H1 (cell line): Measurements from ENCODE around the gene LMX1A. TPM values are rescaled to one million over a fixed set of nuclear protein-coding genes. Genes with fewer than 3 reads are reported as not detected.
A peak's percentile ranks its signal among the peaks of the same experiment; 100 is the strongest.

Source experiments
- CTCF ChIA-PET: fragments of 300-600 bp; sonication (Branson Sonifier 250); formaldehyde crosslinking; loops from one replicate; lab custom pipeline; 2021; ENCODE audit not compliant: partially characterized antibody; lab: Charles Lee
- POLR2A ChIA-PET: fragments of 300-600 bp; sonication (Branson Sonifier 250); formaldehyde crosslinking; loops from one replicate; lab custom pipeline; 2021; ENCODE audit warnings: inconsistent platforms; ENCODE audit not compliant: partially characterized antibody; lab: Charles Lee
- DNase-seq, 2 experiments: peaks; one replicate each; pipeline versions ENCODE4 v3.0.0 to v3.0.0-alpha.2; 2010 to 2022; ENCODE audit warnings: low spot score in 2 of 2, low read depth in 1 of 2, mixed read lengths in 1 of 2
- FAIRE-seq: peaks from 2 replicates; lab custom pipeline; 2011; peaks lifted over from hg19 to GRCh38; lab: Jason Lieb, UNC
- H2AFZ ChIP-seq: 2 replicates; pipeline ENCODE4 v1.8.1; 2012; ENCODE audit warnings: low read length, inconsistent platforms
- H2AK5ac ChIP-seq: 2 replicates; pipeline ENCODE4 v1.6.1; 2013; ENCODE audit warnings: low read depth, low read length
- H2BK120ac ChIP-seq: replicated peaks from 2 replicates; pipeline ENCODE3; 2013; ENCODE audit warnings: low read depth, low read length, inconsistent platforms
- H2BK12ac ChIP-seq: 2 replicates; pipeline ENCODE4 v1.6.1; 2013; ENCODE audit warnings: low read depth, low read length
- H2BK15ac ChIP-seq: 2 replicates; pipeline ENCODE4 v1.6.1; 2013; ENCODE audit warnings: low read length
- H2BK20ac ChIP-seq: 2 replicates; pipeline ENCODE4 v1.6.1; 2013; ENCODE audit warnings: low read length
- H2BK5ac ChIP-seq: 2 replicates; pipeline ENCODE4 v1.6.1; 2013; ENCODE audit warnings: low read depth, low read length
- H3K14ac ChIP-seq: 2 replicates; pipeline ENCODE4 v1.6.1; 2013; ENCODE audit warnings: inconsistent platforms; ENCODE audit not compliant: insufficient read length
- H3K18ac ChIP-seq: 2 replicates; pipeline ENCODE4 v1.6.1; 2013; ENCODE audit warnings: low read length; ENCODE audit errors: extremely low read depth
- H3K23ac ChIP-seq: 2 replicates; pipeline ENCODE4 v1.6.1; 2013; ENCODE audit warnings: inconsistent platforms; ENCODE audit not compliant: insufficient read length
- H3K23me2 ChIP-seq: 2 replicates; pipeline ENCODE4 v1.6.1; 2013; ENCODE audit warnings: low read depth, low read length
- H3K27ac ChIP-seq: 2 replicates; pipeline ENCODE4 v1.6.1; 2011; ENCODE audit warnings: low read depth, low read length, inconsistent platforms
- H3K27me3 ChIP-seq, 4 experiments: replicated peaks in 1 of 4; 1 replicate in 1 of 4; 2 replicates in 3 of 4; pipeline versions ENCODE4 v1.6.1 to v1.8.1; 2011 to 2013; ENCODE audit warnings: low read length in 3 of 4, mild to moderate bottlenecking in 3 of 4, inconsistent platforms in 2 of 4, mixed read lengths in 2 of 4, moderate library complexity in 1 of 4; ENCODE audit not compliant: control insufficient read depth in 3 of 4, insufficient read depth in 3 of 4; ENCODE audit errors: extremely low read depth in 1 of 4
- H3K36me3 ChIP-seq, 4 experiments: 2 replicates each; pipeline versions ENCODE4 v1.6.1 to v1.8.1; 2011 to 2013; ENCODE audit warnings: mild to moderate bottlenecking in 4 of 4, low read length in 3 of 4, moderate library complexity in 2 of 4, control low read depth in 1 of 4, inconsistent platforms in 1 of 4; ENCODE audit not compliant: insufficient read depth in 4 of 4, control insufficient read depth in 2 of 4
- H3K4ac ChIP-seq: replicated peaks from 2 replicates; pipeline ENCODE3; 2013; ENCODE audit warnings: low read length, low read depth, mixed read lengths, inconsistent platforms; ENCODE audit not compliant: insufficient read length
- H3K4me1 ChIP-seq, 4 experiments: replicated peaks in 1 of 4; 1 replicate in 1 of 4; 2 replicates in 3 of 4; pipeline versions ENCODE4 v1.6.1 to v1.8.1; 2011 to 2013; ENCODE audit warnings: low read length in 3 of 4, inconsistent platforms in 2 of 4, mixed read lengths in 1 of 4; ENCODE audit not compliant: insufficient read depth in 4 of 4, control insufficient read depth in 3 of 4
- H3K4me2 ChIP-seq, 2 experiments: 2 replicates each; pipeline versions ENCODE4 v1.6.1 to v1.8.1; 2011 to 2013; ENCODE audit warnings: low read depth in 2 of 2, low read length in 2 of 2, control low read depth in 1 of 2, inconsistent platforms in 1 of 2, mild to moderate bottlenecking in 1 of 2; ENCODE audit not compliant: insufficient read depth in 1 of 2
- H3K4me3 ChIP-seq, 4 experiments: fragments of 200-600, 300-600 bp in 1 of 4; sonication (generic), shearing (Covaris generic), sonication (Bioruptor Twin) in 1 of 4; 2 replicates each; pipeline versions ENCODE4 v1.5.1 to v1.8.1; 2011 to 2016; ENCODE audit warnings: low read length in 4 of 4, low read depth in 3 of 4, control low read depth in 2 of 4, inconsistent platforms in 2 of 4, mild to moderate bottlenecking in 2 of 4, mixed read lengths in 1 of 4, moderate library complexity in 1 of 4; ENCODE audit not compliant: insufficient read depth in 2 of 4; ENCODE audit errors: extremely low read depth in 1 of 4
- H3K56ac ChIP-seq: replicated peaks from 2 replicates; pipeline ENCODE3; 2013; ENCODE audit warnings: low read depth, mild to moderate bottlenecking, mixed read lengths, low read length, inconsistent platforms; ENCODE audit not compliant: insufficient read length
- H3K79me1 ChIP-seq: 2 replicates; pipeline ENCODE4 v1.6.1; 2013; ENCODE audit warnings: low read depth, low read length, control low read depth
- H3K79me2 ChIP-seq, 2 experiments: 2 replicates each; pipeline versions ENCODE4 v1.6.1 to v1.8.1; 2012 to 2013; ENCODE audit warnings: low read length in 2 of 2, mild to moderate bottlenecking in 2 of 2, inconsistent platforms in 1 of 2; ENCODE audit not compliant: insufficient read depth in 2 of 2, control insufficient read depth in 1 of 2
- H3K9ac ChIP-seq, 4 experiments: replicated peaks in 1 of 4; 1 replicate in 1 of 4; 2 replicates in 3 of 4; pipeline versions ENCODE4 v1.6.1 to v1.8.1; 2011 to 2013; ENCODE audit warnings: low read depth in 3 of 4, low read length in 3 of 4, control low read depth in 2 of 4, mild to moderate bottlenecking in 2 of 4, moderate library complexity in 2 of 4, inconsistent platforms in 1 of 4; ENCODE audit errors: extremely low read depth in 1 of 4
- H3K9me3 ChIP-seq, 2 experiments: 2 replicates each; pipeline versions ENCODE4 v1.6.1 to v1.8.1; 2012 to 2013; ENCODE audit warnings: mild to moderate bottlenecking in 2 of 2, moderate library complexity in 2 of 2, control low read depth in 1 of 2, inconsistent platforms in 1 of 2, low read depth in 1 of 2, low read length in 1 of 2, mixed read lengths in 1 of 2; ENCODE audit not compliant: insufficient read depth in 2 of 2
- H4K20me1 ChIP-seq, 2 experiments: replicated peaks in 1 of 2; 2 replicates each; pipeline versions ENCODE3 to v1.8.1; 2011 to 2013; ENCODE audit warnings: inconsistent platforms in 2 of 2, low read length in 2 of 2, mild to moderate bottlenecking in 1 of 2; ENCODE audit not compliant: insufficient read depth in 2 of 2, control insufficient read depth in 1 of 2
- H4K5ac ChIP-seq: 2 replicates; pipeline ENCODE4 v1.6.1; 2013; ENCODE audit warnings: low read length, low read depth, mixed read lengths, inconsistent platforms; ENCODE audit not compliant: insufficient read length
- H4K8ac ChIP-seq: 2 replicates; pipeline ENCODE4 v1.8.0; 2013; ENCODE audit warnings: mild to moderate bottlenecking, moderate library complexity, low read length, inconsistent platforms; ENCODE audit not compliant: insufficient read depth; ENCODE audit errors: extremely low read depth
- H4K91ac ChIP-seq: replicated peaks from 2 replicates; pipeline ENCODE3; 2013; ENCODE audit warnings: low read length, mixed read lengths, inconsistent platforms; ENCODE audit not compliant: insufficient read length
- WGBS, 2 experiments: shearing (Covaris generic) in 1 of 2; methylation state at CpG; one replicate each; pipeline versions ENCODE4 v1.1.6 to v1.1.7; 2013 to 2015; ENCODE audit warnings: low lambda C conversion rate in 2 of 2, mixed read lengths in 2 of 2, inconsistent platforms in 1 of 2, low coverage in 1 of 2, missing lambda C conversion rate in 1 of 2; ENCODE audit not compliant: insufficient replicate concordance in 2 of 2, insufficient coverage in 1 of 2, insufficient read length in 1 of 2; ENCODE audit errors: extremely low coverage in 1 of 2, missing lambda C conversion rate in 1 of 2; 5-methylcytosine and 5-hydroxymethylcytosine counted together
- polyA plus RNA-seq, 7 experiments: library from polyadenylated mRNA; depleted of rRNA in 3 of 7; stranded (reverse) in 5 of 7; unstranded in 2 of 7; fragments of >200 nt in 5 of 7; fragments of 200-250 nt in 2 of 7; gene quantifications; 1 replicate in 5 of 7; 2 replicates in 1 of 7; 4 replicates in 1 of 7; pipeline versions ENCODE4 v1.2.1 to v1.2.3, GENCODE V29; 2011 to 2013; ENCODE audit warnings: missing spikeins in 2 of 7, mixed read lengths in 2 of 7
- total RNA-seq: library from RNA; stranded (reverse); fragmentation: NEBNext Ultra II Directional; extraction: Animal tissue kit (Norgen Biotek cat#: 25700); gene quantifications from 2 replicates; pipeline ENCODE4 v1.2.1, GENCODE V29; 2021

Gene LMX1A
- total and polyA plus RNA-seq, 2 of the 8 experiments (the other 6 are each of a cell fraction or from before 2014, with no cell fraction given), result not detected

- Histone ChIP-seq H3K4me3 (peak overlapping the region in 1 of 4 experiments; percentile 68; a peak in 1 of 8 replicates), H3K27me3 (peaks cover 42 to 52% (median 47%) of the 10 kb centered on the region in 4 experiments), H4K91ac (no peak overlapping the region), H2AFZ (no peak overlapping the region), H3K4ac (no peak overlapping the region), H3K56ac (no peak overlapping the region), H3K23me2 (peaks cover 25% of the 10 kb centered on the region; the same call in 1 of the 2 replicates), H3K4me2 (peak overlapping the region in 1 of 2 experiments; percentile 22; a peak in 2 of 4 replicates), H3K14ac (no peak overlapping the region), H4K5ac (no peak overlapping the region), H2BK12ac (no peak overlapping the region), H3K4me1 (peaks cover 6 to 33% (median 21%) of the 10 kb centered on the region in 4 experiments), H2BK15ac (no peak overlapping the region), H4K8ac (no peak overlapping the region), H3K9ac (no peak overlapping the region), H2BK5ac (no peak overlapping the region), H3K79me1 (no peaks in the 10 kb centered on the region), H2AK5ac (no peak overlapping the region), H3K36me3 (no peaks in the 10 kb centered on the region), H2BK20ac (no peak overlapping the region), H3K23ac (no peak overlapping the region), H4K20me1 (peaks cover 0 to 8% of the 10 kb centered on the region in 2 experiments), H3K9me3 (no peaks in the 10 kb centered on the region), H3K27ac (no peak overlapping the region), H3K18ac (no peak overlapping the region; the same call in 1 of the 2 replicates), H3K79me2 (no peaks in the 10 kb centered on the region), H2BK120ac (no peak overlapping the region)
- POLR2A ChIA-PET, result interaction anchor here (1.2 kb wide), 1 partner anchor 224 kb away, joined by 3 read pairs; no protein-coding TSS in a partner anchor
- WGBS, 2 experiments, result 7% methylated on average over 3 of the region's 3 CpGs; no CpG with 5 or more reads in 1 of the 2 experiments
- CTCF ChIA-PET, result interaction anchor here (0.8 to 6.2 kb wide), 14 partner anchors 12 to 231 kb away, joined by 3 to 54 read pairs (median 3); no protein-coding TSS in a partner anchor
- DNase-seq (no peak), FAIRE-seq (peak; percentile 97)
These were observed 5.7 kb downstream of the LMX1A start for GRCh38 chr1:165350840-165351239.
